Endodermal cell (in vitro differentiated cells): ENCODE results near the gene NPEPL1. TPM values are rescaled to one million over a fixed set of nuclear protein-coding genes. Genes with fewer than 3 reads are reported as not detected.
A peak's percentile ranks its signal among the peaks of the same experiment; 100 is the strongest.

Experiments used
- DNase-seq: peaks from one replicate; pipeline ENCODE4 v3.0.0-alpha.2; 2017
- H3K27ac ChIP-seq: 2 replicates; pipeline ENCODE4 v1.5.1; 2013; ENCODE audit warnings: mild to moderate bottlenecking, low read depth, low read length, moderate library complexity
- H3K27me3 ChIP-seq: 2 replicates; pipeline ENCODE4 v1.6.1; 2013; ENCODE audit warnings: mild to moderate bottlenecking, low read length, moderate library complexity; ENCODE audit not compliant: insufficient read depth, control insufficient read depth, poor library complexity, severe bottlenecking
- H3K36me3 ChIP-seq: 2 replicates; pipeline ENCODE4 v1.7.0; 2013; ENCODE audit warnings: mild to moderate bottlenecking, low read length, moderate library complexity; ENCODE audit not compliant: control insufficient read depth, insufficient read depth
- H3K4me1 ChIP-seq: one replicate; pipeline ENCODE4 v1.7.0; 2013; ENCODE audit warnings: low read length; ENCODE audit not compliant: control insufficient read depth, insufficient read depth
- H3K4me3 ChIP-seq: 2 replicates; pipeline ENCODE4 v1.5.1; 2013; ENCODE audit warnings: mild to moderate bottlenecking, low read length, moderate library complexity
- H3K9ac ChIP-seq: 2 replicates; pipeline ENCODE4 v1.6.1; 2013; ENCODE audit warnings: mild to moderate bottlenecking, low read length, moderate library complexity; ENCODE audit not compliant: poor library complexity, severe bottlenecking; ENCODE audit errors: extremely low read depth
- H3K9me3 ChIP-seq: 2 replicates; pipeline ENCODE4 v1.6.1; 2013; ENCODE audit warnings: mild to moderate bottlenecking, low read length, moderate library complexity; ENCODE audit not compliant: control insufficient read depth
- H3K27ac Mint-ChIP-seq: 2 replicates; pipeline ENCODE4 v1.8.0; 2020; ENCODE audit warnings: mixed read lengths
- H3K27me3 Mint-ChIP-seq: 2 replicates; pipeline ENCODE4 v1.8.0; 2021; ENCODE audit warnings: mild to moderate bottlenecking, mixed read lengths; ENCODE audit not compliant: insufficient read depth
- H3K36me3 Mint-ChIP-seq: 2 replicates; pipeline ENCODE4 v1.8.0; 2020; ENCODE audit warnings: low read depth, mixed read lengths
- H3K4me1 Mint-ChIP-seq: 2 replicates; pipeline ENCODE4 v1.8.0; 2020; ENCODE audit warnings: mixed read lengths
- H3K4me3 Mint-ChIP-seq: 2 replicates; pipeline ENCODE4 v1.8.0; 2020; ENCODE audit warnings: mild to moderate bottlenecking, moderate library complexity, mixed read lengths
- H3K9me3 Mint-ChIP-seq: 2 replicates; pipeline ENCODE4 v1.8.0; 2020; ENCODE audit warnings: mild to moderate bottlenecking, mixed read lengths
- CTCF ChIP-seq: fragments of 200-600 bp; sonication (generic); conservative IDR thresholded peaks from 2 replicates; pipeline ENCODE4 v1.5.0; 2021; ENCODE audit warnings: antibody characterized with exemption, mild to moderate bottlenecking
- WGBS, 2 experiments: methylation state at CpG; one replicate each; pipeline versions ENCODE4 v1.1.5 to v1.1.7; 2013; ENCODE audit warnings: missing lambda C conversion rate in 2 of 2, mixed read lengths in 1 of 2; ENCODE audit not compliant: insufficient coverage in 1 of 2, insufficient read length in 1 of 2; 5-methylcytosine and 5-hydroxymethylcytosine counted together
- total RNA-seq, 2 donors: library from RNA; stranded (reverse); fragmentation: NEBNext Ultra II Directional in 1 of 2; extraction: Animal tissue kit (Norgen Biotek cat#: 25700) in 1 of 2; gene quantifications; 2 replicates in 1 of 2; 3 replicates in 1 of 2; pipeline ENCODE4 v1.2.1, GENCODE V29; 2021

Gene NPEPL1
- total RNA-seq, 2 donors from 2014 or later: 52.9 to 72.8 TPM

- Histone ChIP-seq H3K27me3 (no peaks in the 10 kb centered on the region), H3K9ac (no peak overlapping the region), H3K4me3 (no peak overlapping the region), H3K36me3 (peaks cover 86% of the 10 kb centered on the region), H3K27ac (no peak overlapping the region), H3K4me1 (peaks cover 2% of the 10 kb centered on the region), H3K9me3 (no peaks in the 10 kb centered on the region)
- H3K27me3 Mint-ChIP-seq: no peaks in the 10 kb centered on the region
- H3K4me1 Mint-ChIP-seq: peaks cover 32% of the 10 kb centered on the region
- no peak overlapping the region for H3K4me3 Mint-ChIP-seq
- H3K27ac Mint-ChIP-seq: peak overlapping the region; percentile 70
- no peaks in the 10 kb centered on the region for H3K9me3 Mint-ChIP-seq
- WGBS, 2 experiments: 92 to 97% methylated on average over 12 to 18 of the region's 18 CpGs
- H3K36me3 Mint-ChIP-seq: peaks cover 70% of the 10 kb centered on the region
- DNase-seq: peak; percentile 54
- TF ChIP-seq CTCF: no peak
These were observed 17.4 kb upstream of the NPEPL1 start for GRCh38 chr20:58675146-58675584.

- Mint-ChIP-seq H3K9me3 (no peaks in the 10 kb centered on the region), H3K4me3 (no peak overlapping the region), H3K27me3 (no peaks in the 10 kb centered on the region), H3K36me3 (peaks cover 74% of the 10 kb centered on the region), H3K4me1 (peaks cover 28% of the 10 kb centered on the region), H3K27ac (peak overlapping the region; percentile 70)
- Histone ChIP-seq H3K36me3 (peaks cover 86% of the 10 kb centered on the region), H3K9me3 (no peaks in the 10 kb centered on the region), H3K27me3 (no peaks in the 10 kb centered on the region), H3K9ac (no peak overlapping the region), H3K27ac (no peak overlapping the region), H3K4me1 (no peaks in the 10 kb centered on the region), H3K4me3 (no peak overlapping the region)
- no peak for TF ChIP-seq CTCF
- DNase-seq: no peak
- WGBS, 2 experiments: 91 to 93% methylated on average over 14 to 17 of the region's 17 CpGs
These were observed 17.0 kb upstream of the NPEPL1 start for GRCh38 chr20:58675641-58676040.

- Mint-ChIP-seq H3K4me3 (no peak overlapping the region), H3K36me3 (peaks cover 76% of the 10 kb centered on the region), H3K27ac (no peak overlapping the region), H3K9me3 (no peaks in the 10 kb centered on the region), H3K4me1 (peaks cover 25% of the 10 kb centered on the region), H3K27me3 (no peaks in the 10 kb centered on the region)
- Histone ChIP-seq H3K27me3 (no peaks in the 10 kb centered on the region), H3K9me3 (no peaks in the 10 kb centered on the region), H3K36me3 (peaks cover 89% of the 10 kb centered on the region), H3K9ac (no peak overlapping the region), H3K4me3 (no peak overlapping the region), H3K4me1 (no peaks in the 10 kb centered on the region), H3K27ac (no peak overlapping the region)
- WGBS, 2 experiments: 95 to 97% methylated on average over 9 to 19 of the region's 19 CpGs
- no peak for DNase-seq
- TF ChIP-seq CTCF: no peak
These were observed 16.4 kb upstream of the NPEPL1 start for GRCh38 chr20:58676161-58676560.
